Measurements from ENCODE around the gene MAPK6. TPM values are rescaled to one million over a fixed set of nuclear protein-coding genes. Genes with fewer than 3 reads are reported as not detected.

The MAPK6 gene
- total and polyA plus RNA-seq, 2 of the 4 experiments (the other 2 are of a cell fraction) = 22.6 to 60.6 TPM

DNA sequence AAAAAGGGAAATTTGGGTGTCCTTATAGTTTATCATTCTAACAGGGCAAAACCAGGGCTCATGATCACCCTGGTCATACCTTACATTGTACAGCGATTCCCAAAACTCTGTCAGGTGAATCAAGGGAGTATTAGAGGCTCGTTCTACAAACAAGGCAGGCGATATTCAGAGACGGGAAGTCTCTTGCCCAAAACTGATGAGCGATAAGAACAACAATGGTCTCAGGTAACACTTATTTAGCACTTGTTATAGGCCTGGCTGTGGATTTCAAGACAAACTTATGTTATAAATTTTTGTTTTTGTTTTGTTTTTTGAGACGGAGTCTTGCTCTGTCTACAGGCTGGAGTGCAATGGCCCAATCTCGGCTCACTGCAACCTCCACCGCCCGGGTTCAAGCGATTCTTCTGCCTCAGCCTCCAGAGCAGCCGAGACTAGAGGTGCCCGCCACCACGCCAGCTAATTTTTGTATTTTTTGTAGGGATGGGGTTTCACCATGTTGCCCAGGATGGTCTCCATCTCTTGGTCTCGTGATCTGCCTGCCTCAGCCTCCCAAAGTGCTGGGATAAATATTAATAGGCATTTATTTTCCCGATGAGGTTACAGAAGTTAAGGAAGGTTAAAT is 80.7 kb downstream of the MAPK6 start:
- Histone ChIP-seq H3K9me1 (ENCODE audit: insufficient read depth, low read length) (peaks cover 11% of the 10 kb centered on the region), H2AFZ (replicated peaks; ENCODE audit: low read length, poor library complexity) (no peak overlapping the region), H4K8ac (ENCODE audit: low read depth in 2 of 2, low read length in 2 of 2) (no peak overlapping the region), H3K56ac (ENCODE audit: extremely low read depth, insufficient read depth, low read length) (no peak overlapping the region), H2AK9ac (replicated peaks; ENCODE audit: low read depth, low read length, poor library complexity) (no peak overlapping the region), H2BK15ac (ENCODE audit: low read depth, low read length) (no peak overlapping the region), H3K18ac (ENCODE audit: low read depth, low read length) (no peak overlapping the region), H2AK5ac (ENCODE audit: low read depth, low read length) (peak overlapping the region; percentile 45; the same call in 1 of the 2 replicates), H4K20me1 (ENCODE audit: insufficient read depth, low read length) (no peaks in the 10 kb centered on the region), H3K4ac (ENCODE audit: low read depth, low read length) (no peak overlapping the region), H3K9ac (ENCODE audit: low read depth, low read length) (no peak overlapping the region), H3K79me1 (ENCODE audit: low read depth in 1 of 2, low read length in 2 of 2) (0 out of 4 replicates have a peak, but pooled peaks cover 0 to 8% of the 10 kb centered on the region in 2 experiments), H3K4me3 (ENCODE audit: insufficient read depth, low read depth, low read length) (no peak overlapping the region), H2BK5ac (ENCODE audit: low read depth, low read length, poor library complexity, severe bottlenecking) (no peak overlapping the region), H2BK20ac (ENCODE audit: low read depth, low read length) (no peak overlapping the region), H3K4me1 (ENCODE audit: control insufficient read depth, insufficient read depth, low read length) (peaks cover 12% of the 10 kb centered on the region), H2BK120ac (ENCODE audit: low read depth, low read length) (no peak overlapping the region), H3K27me3 (ENCODE audit: control insufficient read depth, insufficient read depth, low read length) (no peaks in the 10 kb centered on the region), H3K14ac (replicated peaks; ENCODE audit: low read depth, low read length) (no peak overlapping the region), H4K91ac (ENCODE audit: insufficient read depth, low read depth, low read length) (no peak overlapping the region), H3K27ac (ENCODE audit: insufficient read depth, low read length) (no peak overlapping the region), H3K9me3 (ENCODE audit: control insufficient read depth, insufficient read depth, low read length) (no peaks in the 10 kb centered on the region), H3K23ac (ENCODE audit: low read depth, low read length) (no peak overlapping the region), H3K36me3 (ENCODE audit: control insufficient read depth, insufficient read depth, low read length) (no peaks in the 10 kb centered on the region), H4K5ac (ENCODE audit: low read depth, low read length) (no peak overlapping the region), H3K4me2 (ENCODE audit: low read depth, low read length) (no peak overlapping the region)
- CTCF ChIA-PET = no interaction called here
- 100% methylated on average over 5 of the region's 15 CpGs; no CpG with 5 or more reads in 1 of the 2 experiments for WGBS, 2 experiments (ENCODE audit: extremely low coverage in 2 of 2, insufficient read length in 1 of 2)
- no peak for DNase-seq
- TF ChIP-seq CHD1 (IDR thresholded peaks at IDR 0.05; ENCODE audit: low read depth, low read length) = no peak
- TF ChIP-seq RAD21 (IDR thresholded peaks at IDR 0.05; ENCODE audit: low read length) = no peak
- no peak for TF ChIP-seq FOS (IDR thresholded peaks at IDR 0.05; ENCODE audit: low read depth, low read length)
- TF ChIP-seq RCOR1 (IDR thresholded peaks at IDR 0.05; ENCODE audit: insufficient replicate concordance, low read length) = no peak
- no peak for TF ChIP-seq POLR2A (IDR thresholded peaks at IDR 0.05; ENCODE audit: low read depth, low read length)
- TF ChIP-seq, protein P1, sequence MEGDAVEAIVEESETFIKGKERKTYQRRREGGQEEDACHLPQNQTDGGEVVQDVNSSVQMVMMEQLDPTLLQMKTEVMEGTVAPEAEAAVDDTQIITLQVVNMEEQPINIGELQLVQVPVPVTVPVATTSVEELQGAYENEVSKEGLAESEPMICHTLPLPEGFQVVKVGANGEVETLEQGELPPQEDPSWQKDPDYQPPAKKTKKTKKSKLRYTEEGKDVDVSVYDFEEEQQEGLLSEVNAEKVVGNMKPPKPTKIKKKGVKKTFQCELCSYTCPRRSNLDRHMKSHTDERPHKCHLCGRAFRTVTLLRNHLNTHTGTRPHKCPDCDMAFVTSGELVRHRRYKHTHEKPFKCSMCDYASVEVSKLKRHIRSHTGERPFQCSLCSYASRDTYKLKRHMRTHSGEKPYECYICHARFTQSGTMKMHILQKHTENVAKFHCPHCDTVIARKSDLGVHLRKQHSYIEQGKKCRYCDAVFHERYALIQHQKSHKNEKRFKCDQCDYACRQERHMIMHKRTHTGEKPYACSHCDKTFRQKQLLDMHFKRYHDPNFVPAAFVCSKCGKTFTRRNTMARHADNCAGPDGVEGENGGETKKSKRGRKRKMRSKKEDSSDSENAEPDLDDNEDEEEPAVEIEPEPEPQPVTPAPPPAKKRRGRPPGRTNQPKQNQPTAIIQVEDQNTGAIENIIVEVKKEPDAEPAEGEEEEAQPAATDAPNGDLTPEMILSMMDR (conservative IDR thresholded peaks at IDR 0.05; ENCODE audit: low read depth, low read length) = no peak
- TF ChIP-seq BHLHE40 (IDR thresholded peaks at IDR 0.05; ENCODE audit: low read depth, low read length) = no peak
- TF ChIP-seq, protein P2, sequence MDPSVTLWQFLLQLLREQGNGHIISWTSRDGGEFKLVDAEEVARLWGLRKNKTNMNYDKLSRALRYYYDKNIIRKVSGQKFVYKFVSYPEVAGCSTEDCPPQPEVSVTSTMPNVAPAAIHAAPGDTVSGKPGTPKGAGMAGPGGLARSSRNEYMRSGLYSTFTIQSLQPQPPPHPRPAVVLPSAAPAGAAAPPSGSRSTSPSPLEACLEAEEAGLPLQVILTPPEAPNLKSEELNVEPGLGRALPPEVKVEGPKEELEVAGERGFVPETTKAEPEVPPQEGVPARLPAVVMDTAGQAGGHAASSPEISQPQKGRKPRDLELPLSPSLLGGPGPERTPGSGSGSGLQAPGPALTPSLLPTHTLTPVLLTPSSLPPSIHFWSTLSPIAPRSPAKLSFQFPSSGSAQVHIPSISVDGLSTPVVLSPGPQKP (IDR thresholded peaks at IDR 0.05; ENCODE audit: borderline replicate concordance, low read depth, low read length) = no peak
- no peak for TF ChIP-seq MAZ (IDR thresholded peaks at IDR 0.05; ENCODE audit: borderline replicate concordance, low read depth, low read length)
- TF ChIP-seq NFE2L2 (IDR thresholded peaks at IDR 0.05; ENCODE audit: low read depth, low read length) = no peak
- POLR2A ChIA-PET (ENCODE audit: unreplicated experiment) = no interaction called here
- ATAC-seq (ENCODE audit: low read depth) = no peak
- dilution Hi-C loops (cut with HindIII; ENCODE audit: low sequenced_read_pairs, unreplicated experiment) = no loop called here
- BruUV-seq (replicated peaks) = no TSS peak
- intact Hi-C loops (cut with micrococcal nuclease) = no loop called here
- in situ Hi-C loops (cut with MboI; ENCODE audit: low sequenced_read_pairs) = no loop called here

Data from IMR-90 (cell line).